Stimulated activated memory B cell treated with anti-CD40 and anti-IgM and Interleukin-4, amounts not matched to agents 10 μg/mL and 1 μg/mL and 100 μg/mL, for 72 hours (primary cell): ENCODE data around the gene DENND1B.
A peak's percentile ranks its signal among the peaks of the same experiment; 100 is the strongest.

Experiments
- ATAC-seq: fragments of 150-1000 bp; cut with Tn5 transposase; 2 replicates; pipeline ENCODE4 v1.10.0; 2021
- H3K27ac Mint-ChIP-seq: one replicate; pipeline ENCODE4 v1.8.0; 2022; ENCODE audit warnings: mild to moderate bottlenecking, mixed read lengths
- H3K27me3 Mint-ChIP-seq: one replicate; pipeline ENCODE4 v1.8.0; 2022; ENCODE audit warnings: mixed read lengths
- H3K36me3 Mint-ChIP-seq: one replicate; pipeline ENCODE4 v1.8.0; 2022; ENCODE audit warnings: mixed read lengths
- H3K4me1 Mint-ChIP-seq: one replicate; pipeline ENCODE4 v1.8.0; 2022; ENCODE audit warnings: mixed read lengths
- H3K4me3 Mint-ChIP-seq: one replicate; pipeline ENCODE4 v1.8.0; 2022; ENCODE audit warnings: mild to moderate bottlenecking, moderate library complexity, mixed read lengths
- H3K9me3 Mint-ChIP-seq: one replicate; pipeline ENCODE4 v1.8.0; 2022; ENCODE audit warnings: mixed read lengths

Gene DENND1B

DNA sequence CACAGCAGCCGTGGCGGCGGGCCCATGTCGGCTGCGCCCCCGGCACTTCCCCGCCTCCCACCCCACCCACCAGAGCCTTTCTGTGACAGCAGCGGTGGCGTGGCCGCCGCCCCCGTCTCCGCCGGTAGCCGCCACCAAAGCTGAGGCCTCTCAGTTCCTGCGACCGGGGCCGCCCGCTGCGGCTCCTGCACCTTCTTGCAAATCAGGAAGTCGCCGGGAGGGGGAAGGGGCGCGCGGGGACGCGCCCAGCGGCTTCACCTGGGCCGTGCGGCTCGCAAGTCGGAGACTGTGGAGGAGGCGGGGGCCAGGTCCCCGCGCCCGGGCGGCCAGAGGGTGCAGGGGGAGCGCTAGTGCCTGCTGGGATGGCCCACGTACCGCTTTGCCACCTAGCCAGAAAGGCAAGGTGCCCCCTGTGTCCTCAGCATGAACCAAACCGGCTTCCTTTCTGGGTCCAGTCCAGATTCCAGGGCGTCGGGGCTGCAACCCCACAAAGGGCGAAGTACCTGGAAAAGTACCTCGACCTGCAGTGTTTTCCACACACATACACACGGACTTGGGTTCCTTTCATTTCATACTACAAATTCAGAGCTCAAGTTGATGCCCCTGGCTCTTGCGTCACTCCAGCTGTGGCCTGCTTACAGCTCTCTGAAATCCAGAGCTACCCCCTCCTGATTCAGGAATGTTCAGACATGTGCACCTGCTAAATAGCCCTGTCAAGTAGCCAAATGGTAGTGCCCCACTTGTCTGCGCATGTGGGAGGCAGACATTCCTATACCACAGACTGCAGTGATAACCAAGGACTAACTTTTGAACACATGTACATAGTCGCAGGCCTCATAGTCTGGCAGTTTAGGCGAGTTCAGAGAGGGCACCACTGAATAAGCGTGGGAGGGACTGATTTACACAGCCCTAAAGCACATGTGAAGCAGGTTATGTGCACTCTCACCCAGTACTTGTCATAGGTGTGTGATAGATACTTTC lies at the start of gene DENND1B:
DENND1B (minus strand) TSS at position 199 of the 981 bp plus-strand sequence. CDS start 325 bp downstream, outside the sequence.
- Mint-ChIP-seq H3K4me1 (peaks cover 60% of the 10 kb centered on the region), H3K4me3 (peak within 1 kb of the TSS; percentile 89), H3K27ac (peak within 1 kb of the TSS; percentile 98), H3K9me3 (no peaks in the 10 kb centered on the region), H3K27me3 (no peaks in the 10 kb centered on the region), H3K36me3 (peaks cover 12% of the 10 kb centered on the region)
- ATAC-seq: peak; percentile 85

DNA sequence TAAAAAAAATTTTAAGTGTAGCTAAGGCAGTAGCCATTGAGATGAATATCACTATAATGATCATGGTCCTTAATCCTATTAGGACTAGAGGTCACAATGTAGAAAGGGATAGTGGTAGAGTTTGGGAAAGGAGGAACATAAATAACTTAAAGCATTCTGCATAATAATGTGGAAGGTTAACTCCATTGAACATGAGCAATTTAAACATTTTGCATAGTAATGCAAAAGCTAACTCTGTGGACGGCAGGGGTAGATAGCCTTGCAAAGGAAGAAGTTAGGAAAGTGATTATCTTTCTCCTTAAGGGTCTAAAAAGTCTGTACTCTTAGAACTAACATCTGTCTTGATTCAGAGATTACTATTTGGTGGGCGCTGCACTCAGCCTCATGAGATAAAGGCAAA lies 39.0 kb upstream of the DENND1B start:
- no peaks in the 10 kb centered on the region for H3K36me3 Mint-ChIP-seq
- ATAC-seq: no peak
- H3K27ac Mint-ChIP-seq: no peak overlapping the region
- peaks cover 3% of the 10 kb centered on the region for H3K9me3 Mint-ChIP-seq
- no peaks in the 10 kb centered on the region for H3K27me3 Mint-ChIP-seq
- H3K4me3 Mint-ChIP-seq: no peak overlapping the region
- no peaks in the 10 kb centered on the region for H3K4me1 Mint-ChIP-seq

GRCh38 chr1:197813741-197814140 lies 38.5 kb upstream of the DENND1B start:
- no peaks in the 10 kb centered on the region for H3K36me3 Mint-ChIP-seq
- H3K27ac Mint-ChIP-seq: no peak overlapping the region
- H3K4me3 Mint-ChIP-seq: no peak overlapping the region
- no peaks in the 10 kb centered on the region for H3K4me1 Mint-ChIP-seq
- H3K27me3 Mint-ChIP-seq: no peaks in the 10 kb centered on the region
- no peak for ATAC-seq
- peaks cover 3% of the 10 kb centered on the region for H3K9me3 Mint-ChIP-seq

DNA sequence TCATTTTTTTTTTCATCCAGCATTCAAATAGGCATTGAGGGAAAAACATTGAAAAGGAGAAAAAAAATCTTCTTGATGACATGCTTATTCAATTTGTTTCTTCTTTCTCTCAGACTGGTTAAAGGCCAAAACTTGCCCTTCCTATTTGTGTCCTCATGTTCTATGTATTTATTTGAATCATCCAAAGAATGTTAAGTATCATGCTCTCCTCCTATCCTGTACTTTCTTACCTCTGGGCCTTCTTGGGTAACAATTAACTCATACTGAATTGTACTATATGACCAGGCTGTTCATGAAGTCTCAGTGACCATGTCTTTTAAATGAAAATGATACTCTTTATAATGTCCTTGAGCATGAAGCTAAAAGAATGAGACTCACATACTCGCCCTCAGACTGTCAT lies 36.5 kb upstream of the DENND1B start:
- H3K4me1 Mint-ChIP-seq: peaks cover 6% of the 10 kb centered on the region
- no peak overlapping the region for H3K4me3 Mint-ChIP-seq
- peaks cover 3% of the 10 kb centered on the region for H3K9me3 Mint-ChIP-seq
- no peak for ATAC-seq
- H3K27me3 Mint-ChIP-seq: no peaks in the 10 kb centered on the region
- no peak overlapping the region for H3K27ac Mint-ChIP-seq
- no peaks in the 10 kb centered on the region for H3K36me3 Mint-ChIP-seq

DNA sequence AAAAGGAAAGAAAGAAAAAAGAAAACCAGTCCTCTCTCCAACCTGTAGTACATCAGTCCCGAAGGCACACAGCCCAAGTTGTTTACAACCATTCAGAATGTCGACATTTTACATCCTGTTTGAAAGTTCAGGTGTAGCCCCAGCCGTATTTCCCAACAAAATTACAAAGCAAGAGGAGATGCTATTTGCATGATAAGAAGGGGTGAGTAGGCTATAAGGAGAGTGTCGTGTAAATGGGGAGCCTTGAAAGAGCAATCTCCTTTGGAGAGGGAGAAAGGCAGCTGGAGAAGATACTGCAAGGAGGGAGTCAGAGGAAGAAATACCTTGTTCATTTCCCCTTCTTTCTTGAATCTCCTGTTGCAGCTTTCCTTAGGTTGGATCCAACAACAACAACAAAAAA lies 35.5 kb upstream of the DENND1B start:
- no peaks in the 10 kb centered on the region for H3K27me3 Mint-ChIP-seq
- no peaks in the 10 kb centered on the region for H3K36me3 Mint-ChIP-seq
- H3K9me3 Mint-ChIP-seq: peaks cover 3% of the 10 kb centered on the region
- H3K4me3 Mint-ChIP-seq: no peak overlapping the region
- peaks cover 6% of the 10 kb centered on the region for H3K4me1 Mint-ChIP-seq
- ATAC-seq: no peak
- no peak overlapping the region for H3K27ac Mint-ChIP-seq

DNA sequence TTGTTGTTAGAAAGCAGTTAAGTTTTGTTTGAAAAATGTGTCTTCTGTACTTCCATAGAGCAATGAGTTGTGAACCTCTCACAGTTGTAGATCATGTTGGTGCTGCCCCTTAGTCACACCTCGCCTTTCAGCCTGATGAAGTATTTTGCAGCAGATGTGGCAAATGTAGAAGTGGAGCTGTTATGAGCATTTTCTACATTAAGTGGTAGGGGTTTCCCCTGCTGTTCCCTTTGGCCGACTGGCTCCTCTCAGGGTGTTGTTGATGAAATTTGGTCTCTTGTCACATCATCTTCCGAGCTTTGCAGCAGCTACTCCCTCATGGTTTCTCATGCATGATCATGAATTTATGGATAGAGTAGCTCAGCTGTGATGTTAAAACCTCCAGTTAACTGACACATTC lies 33.6 kb upstream of the DENND1B start:
- no peak overlapping the region for H3K27ac Mint-ChIP-seq
- H3K27me3 Mint-ChIP-seq: no peaks in the 10 kb centered on the region
- no peak overlapping the region for H3K4me3 Mint-ChIP-seq
- ATAC-seq: peak; percentile 51
- H3K9me3 Mint-ChIP-seq: peaks cover 3% of the 10 kb centered on the region
- H3K36me3 Mint-ChIP-seq: no peaks in the 10 kb centered on the region
- peaks cover 6% of the 10 kb centered on the region for H3K4me1 Mint-ChIP-seq

GRCh38 chr1:197807739-197808453 lies 32.6 kb upstream of the DENND1B start:
- H3K4me1 Mint-ChIP-seq: peaks cover 6% of the 10 kb centered on the region
- ATAC-seq: no peak
- H3K27me3 Mint-ChIP-seq: no peaks in the 10 kb centered on the region
- peaks cover under 1% of the 10 kb centered on the region for H3K9me3 Mint-ChIP-seq
- no peak overlapping the region for H3K4me3 Mint-ChIP-seq
- no peaks in the 10 kb centered on the region for H3K36me3 Mint-ChIP-seq
- H3K27ac Mint-ChIP-seq: no peak overlapping the region

- Mint-ChIP-seq H3K36me3 (no peaks in the 10 kb centered on the region), H3K27me3 (no peaks in the 10 kb centered on the region), H3K4me3 (no peak overlapping the region), H3K9me3 (no peaks in the 10 kb centered on the region), H3K27ac (no peak overlapping the region), H3K4me1 (peaks cover 6% of the 10 kb centered on the region)
- no peak for ATAC-seq
Measured at GRCh38 chr1:197807216-197807615, 31.9 kb upstream of the DENND1B start.

DNA sequence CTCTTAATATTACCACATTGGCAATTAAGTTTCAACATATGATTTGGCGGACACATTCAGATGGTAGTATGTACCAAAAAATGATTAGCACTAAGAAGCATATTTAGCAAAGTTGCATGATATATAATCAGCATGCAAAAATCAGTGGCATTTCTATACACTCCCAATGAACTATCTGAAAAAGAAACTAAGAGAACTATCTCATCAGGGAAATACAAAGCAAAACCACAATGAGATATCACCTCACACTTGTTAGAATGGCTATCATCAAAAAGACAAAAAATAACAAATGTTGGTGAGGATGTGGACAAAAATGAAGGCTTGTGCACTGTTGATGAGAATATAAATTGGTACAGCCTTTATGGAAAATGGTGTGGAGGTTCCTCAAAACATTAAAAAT lies 31.4 kb upstream of the DENND1B start:
- ATAC-seq: no peak
- Mint-ChIP-seq H3K9me3 (peaks cover 3% of the 10 kb centered on the region), H3K36me3 (no peaks in the 10 kb centered on the region), H3K27me3 (no peaks in the 10 kb centered on the region), H3K4me3 (no peak overlapping the region), H3K4me1 (peaks cover 6% of the 10 kb centered on the region), H3K27ac (no peak overlapping the region)

GRCh38 chr1:197801684-197802083 lies 26.4 kb upstream of the DENND1B start:
- Mint-ChIP-seq H3K9me3 (peaks cover 18% of the 10 kb centered on the region), H3K27ac (no peak overlapping the region), H3K36me3 (peaks cover 9% of the 10 kb centered on the region), H3K4me3 (no peak overlapping the region), H3K4me1 (no peaks in the 10 kb centered on the region), H3K27me3 (peaks cover 10% of the 10 kb centered on the region)
- no peak for ATAC-seq

DNA sequence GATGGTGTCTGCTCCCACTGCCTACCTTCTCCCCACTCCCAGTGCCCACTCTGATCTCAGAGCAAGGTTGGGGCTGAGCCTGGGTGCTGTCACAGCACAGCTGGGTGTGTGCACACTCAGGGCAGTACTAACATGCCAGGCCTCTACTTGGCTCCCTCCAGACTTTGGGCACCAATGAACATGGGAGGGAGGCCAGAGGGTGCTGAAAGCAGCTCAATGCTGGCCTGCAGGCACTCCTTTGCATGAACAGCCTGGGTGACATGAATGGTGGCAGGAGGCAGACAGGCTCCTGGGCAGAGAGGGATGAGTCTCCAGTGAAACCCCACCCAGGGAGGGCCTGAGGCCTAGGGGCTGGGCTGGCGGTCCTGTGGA lies 25.8 kb upstream of the DENND1B start:
- H3K27ac Mint-ChIP-seq: no peak overlapping the region
- no peak for ATAC-seq
- peaks cover 23% of the 10 kb centered on the region for H3K9me3 Mint-ChIP-seq
- H3K4me1 Mint-ChIP-seq: no peaks in the 10 kb centered on the region
- peaks cover 10% of the 10 kb centered on the region for H3K27me3 Mint-ChIP-seq
- H3K36me3 Mint-ChIP-seq: peaks cover 15% of the 10 kb centered on the region
- no peak overlapping the region for H3K4me3 Mint-ChIP-seq

- Mint-ChIP-seq H3K27me3 (peaks cover 10% of the 10 kb centered on the region), H3K4me1 (no peaks in the 10 kb centered on the region), H3K36me3 (peaks cover 20% of the 10 kb centered on the region), H3K27ac (no peak overlapping the region), H3K4me3 (no peak overlapping the region), H3K9me3 (peaks cover 27% of the 10 kb centered on the region)
- no peak for ATAC-seq
Measured at GRCh38 chr1:197800379-197801110, 25.3 kb upstream of the DENND1B start.

- H3K4me3 Mint-ChIP-seq: no peak overlapping the region
- peaks cover 21% of the 10 kb centered on the region for H3K36me3 Mint-ChIP-seq
- no peak overlapping the region for H3K27ac Mint-ChIP-seq
- H3K9me3 Mint-ChIP-seq: peaks cover 27% of the 10 kb centered on the region
- no peaks in the 10 kb centered on the region for H3K4me1 Mint-ChIP-seq
- no peak for ATAC-seq
- H3K27me3 Mint-ChIP-seq: peaks cover 10% of the 10 kb centered on the region
Measured at GRCh38 chr1:197799271-197799670, 24.0 kb upstream of the DENND1B start.

DNA sequence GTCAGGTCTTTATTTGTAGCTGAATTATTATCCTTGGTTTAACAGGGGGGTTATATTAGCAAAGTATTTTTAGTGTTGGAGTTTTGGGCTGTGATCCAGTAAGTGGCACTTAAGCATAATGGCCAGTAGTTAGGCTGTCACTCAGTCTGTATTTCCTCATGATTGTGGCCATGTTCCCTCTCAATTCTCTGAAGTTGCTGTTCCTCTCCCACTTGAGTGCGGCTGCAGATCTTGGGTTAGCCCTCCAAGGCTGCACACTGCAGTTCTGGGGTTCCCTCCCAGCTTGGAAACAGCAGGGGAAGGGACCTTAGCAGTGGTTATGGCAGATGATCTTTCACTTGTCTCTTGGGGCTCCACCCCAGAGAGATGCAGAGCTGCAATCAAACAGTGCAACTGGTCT lies 23.2 kb upstream of the DENND1B start:
- peaks cover 27% of the 10 kb centered on the region for H3K9me3 Mint-ChIP-seq
- H3K27me3 Mint-ChIP-seq: peaks cover 10% of the 10 kb centered on the region
- peaks cover 21% of the 10 kb centered on the region for H3K36me3 Mint-ChIP-seq
- ATAC-seq: no peak
- H3K4me1 Mint-ChIP-seq: no peaks in the 10 kb centered on the region
- H3K27ac Mint-ChIP-seq: no peak overlapping the region
- no peak overlapping the region for H3K4me3 Mint-ChIP-seq

- no peak overlapping the region for H3K27ac Mint-ChIP-seq
- H3K36me3 Mint-ChIP-seq: peaks cover 21% of the 10 kb centered on the region
- no peak overlapping the region for H3K4me3 Mint-ChIP-seq
- ATAC-seq: no peak
- no peaks in the 10 kb centered on the region for H3K4me1 Mint-ChIP-seq
- peaks cover 27% of the 10 kb centered on the region for H3K9me3 Mint-ChIP-seq
- H3K27me3 Mint-ChIP-seq: peaks cover 10% of the 10 kb centered on the region
Measured at GRCh38 chr1:197797010-197797409, 21.7 kb upstream of the DENND1B start.
